ENCODE results near the gene PLEKHO2.

The PLEKHO2 gene

GRCh38 chr15:64909546-64909945 is 67.8 kb downstream of the PLEKHO2 start:
- no peak for DNase-seq (ENCODE audit: low read depth)
- no peak overlapping the region for H3K4me3 ChIP-seq (ENCODE audit: low read length)
- TF ChIP-seq, protein P1, sequence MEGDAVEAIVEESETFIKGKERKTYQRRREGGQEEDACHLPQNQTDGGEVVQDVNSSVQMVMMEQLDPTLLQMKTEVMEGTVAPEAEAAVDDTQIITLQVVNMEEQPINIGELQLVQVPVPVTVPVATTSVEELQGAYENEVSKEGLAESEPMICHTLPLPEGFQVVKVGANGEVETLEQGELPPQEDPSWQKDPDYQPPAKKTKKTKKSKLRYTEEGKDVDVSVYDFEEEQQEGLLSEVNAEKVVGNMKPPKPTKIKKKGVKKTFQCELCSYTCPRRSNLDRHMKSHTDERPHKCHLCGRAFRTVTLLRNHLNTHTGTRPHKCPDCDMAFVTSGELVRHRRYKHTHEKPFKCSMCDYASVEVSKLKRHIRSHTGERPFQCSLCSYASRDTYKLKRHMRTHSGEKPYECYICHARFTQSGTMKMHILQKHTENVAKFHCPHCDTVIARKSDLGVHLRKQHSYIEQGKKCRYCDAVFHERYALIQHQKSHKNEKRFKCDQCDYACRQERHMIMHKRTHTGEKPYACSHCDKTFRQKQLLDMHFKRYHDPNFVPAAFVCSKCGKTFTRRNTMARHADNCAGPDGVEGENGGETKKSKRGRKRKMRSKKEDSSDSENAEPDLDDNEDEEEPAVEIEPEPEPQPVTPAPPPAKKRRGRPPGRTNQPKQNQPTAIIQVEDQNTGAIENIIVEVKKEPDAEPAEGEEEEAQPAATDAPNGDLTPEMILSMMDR (conservative IDR thresholded peaks at IDR 0.05; ENCODE audit: low read length), result no peak

- H3K4me3 ChIP-seq (ENCODE audit: low read length), result peak within 1 kb of the TSS; percentile 65
- TF ChIP-seq, protein P1 (conservative IDR thresholded peaks at IDR 0.05; ENCODE audit: low read length), result no peak
- peak; percentile 30 for DNase-seq (ENCODE audit: low read depth)
These were observed 69.8 kb downstream of the PLEKHO2 start, which contains the start of gene ANKDD1A for GRCh38 chr15:64911311-64912186. Gene ANKDD1A (plus strand): TSS chr15:64911902. CDS start chr15:64911931, 29 bp downstream.

DNA sequence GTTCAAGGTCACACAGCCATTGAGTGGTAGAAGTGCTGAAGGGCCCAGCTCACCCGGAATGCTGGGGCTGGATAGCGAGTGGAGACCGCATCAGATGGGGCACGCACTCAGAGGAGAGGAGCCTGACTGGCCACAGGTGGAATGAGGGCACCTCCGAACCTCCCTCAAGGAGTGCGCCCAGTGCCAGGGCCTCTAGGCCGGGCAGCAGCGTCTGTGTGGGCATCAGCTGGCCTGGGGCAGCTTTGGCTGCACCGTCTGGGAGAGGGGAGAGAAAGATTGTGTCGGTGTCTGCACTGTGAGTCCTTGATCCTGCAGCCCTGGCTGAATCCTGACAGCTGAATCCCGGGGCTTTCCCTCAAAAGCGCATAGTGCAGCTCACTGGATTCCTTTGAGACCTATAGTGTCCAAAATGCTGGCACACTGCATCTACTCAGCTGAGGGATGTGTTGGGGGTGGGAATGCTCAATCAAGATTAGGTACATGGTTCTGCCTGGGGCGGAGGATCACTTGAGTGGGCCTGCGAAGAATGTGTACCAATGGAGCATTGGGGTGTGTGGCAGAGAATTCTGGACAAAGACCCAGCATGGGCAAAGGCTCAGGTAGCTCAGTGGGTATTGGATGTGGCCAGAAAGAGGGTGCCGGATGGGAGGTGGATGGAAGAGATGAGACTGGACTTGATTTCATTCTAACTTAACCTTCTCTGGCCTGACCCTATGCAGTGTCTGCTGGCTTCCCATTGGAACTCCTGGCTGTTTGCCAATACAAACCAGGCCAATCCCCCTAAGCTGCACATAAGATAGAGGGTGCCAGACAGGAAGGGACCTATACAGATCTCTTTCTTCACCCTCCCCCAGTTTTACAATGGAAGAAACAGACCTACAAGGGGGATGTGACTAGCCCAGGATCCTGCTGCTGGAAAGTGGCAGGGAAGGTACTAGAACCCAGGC is 70.9 kb downstream of the PLEKHO2 start:
- TF ChIP-seq, protein P1 (conservative IDR thresholded peaks at IDR 0.05; ENCODE audit: low read length), result no peak
- H3K4me3 ChIP-seq (ENCODE audit: low read length), result no peak overlapping the region
- no peak for DNase-seq (ENCODE audit: low read depth)

DNA sequence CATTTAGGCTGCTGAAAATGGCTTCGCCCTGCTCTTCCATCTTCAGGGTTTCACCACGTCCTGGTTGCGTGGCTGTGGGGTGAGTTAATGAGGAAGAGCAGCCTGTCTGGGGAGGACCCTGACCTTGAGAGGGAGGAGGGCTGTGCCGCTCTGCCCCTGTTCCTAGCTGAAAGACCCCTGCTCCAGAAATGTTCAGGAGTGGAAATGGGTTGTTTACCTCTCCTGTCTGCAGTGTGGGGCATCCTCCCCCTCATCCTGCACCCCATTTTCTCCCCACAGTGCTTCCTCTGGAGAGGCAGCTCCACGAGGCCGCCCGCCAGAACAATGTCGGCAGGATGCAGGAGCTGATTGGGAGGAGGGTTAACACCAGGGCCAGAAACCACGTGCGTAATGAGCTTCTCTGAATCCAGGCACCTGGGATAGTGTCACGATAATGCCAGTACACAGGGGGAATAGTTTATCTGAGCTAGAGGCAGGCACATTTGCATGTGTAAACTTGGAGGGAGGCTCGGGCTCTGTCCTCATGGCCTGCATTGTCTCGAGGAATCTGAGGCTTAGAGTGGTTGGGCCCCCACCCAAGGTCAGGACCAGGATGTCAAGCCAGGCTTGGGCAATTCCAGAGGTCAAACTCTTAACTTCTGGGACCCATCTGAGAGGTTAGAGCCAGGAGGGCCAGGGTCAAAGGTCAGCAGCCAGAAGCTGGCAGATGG is 74.0 kb downstream of the PLEKHO2 start:
- TF ChIP-seq, protein P1 (conservative IDR thresholded peaks at IDR 0.05; ENCODE audit: low read length), result no peak
- no peak overlapping the region for H3K4me3 ChIP-seq (ENCODE audit: low read length)
- DNase-seq (ENCODE audit: low read depth), result no peak

DNA sequence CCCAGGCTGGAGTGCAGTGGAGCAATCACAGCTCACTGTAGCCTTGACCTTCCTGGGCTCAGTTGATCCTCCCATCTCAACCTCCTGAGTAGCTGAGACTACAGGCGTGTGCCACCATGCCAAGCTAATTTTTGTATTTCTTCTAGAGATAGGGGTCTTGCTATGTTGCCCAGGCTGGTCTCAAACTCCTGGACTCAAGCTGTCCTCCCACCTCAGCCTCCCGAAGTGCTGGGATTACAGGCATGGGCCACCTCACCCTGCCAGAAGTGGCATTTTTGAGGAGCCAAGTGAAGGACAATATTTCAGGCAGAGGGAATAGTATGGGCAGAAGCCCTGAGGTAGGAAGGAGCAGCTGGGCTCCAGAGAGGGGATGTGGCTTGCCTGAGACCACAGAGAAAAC is 74.7 kb downstream of the PLEKHO2 start:
- no peak for DNase-seq (ENCODE audit: low read depth)
- no peak overlapping the region for H3K4me3 ChIP-seq (ENCODE audit: low read length)
- TF ChIP-seq, protein P1 (conservative IDR thresholded peaks at IDR 0.05; ENCODE audit: low read length), result no peak

DNA sequence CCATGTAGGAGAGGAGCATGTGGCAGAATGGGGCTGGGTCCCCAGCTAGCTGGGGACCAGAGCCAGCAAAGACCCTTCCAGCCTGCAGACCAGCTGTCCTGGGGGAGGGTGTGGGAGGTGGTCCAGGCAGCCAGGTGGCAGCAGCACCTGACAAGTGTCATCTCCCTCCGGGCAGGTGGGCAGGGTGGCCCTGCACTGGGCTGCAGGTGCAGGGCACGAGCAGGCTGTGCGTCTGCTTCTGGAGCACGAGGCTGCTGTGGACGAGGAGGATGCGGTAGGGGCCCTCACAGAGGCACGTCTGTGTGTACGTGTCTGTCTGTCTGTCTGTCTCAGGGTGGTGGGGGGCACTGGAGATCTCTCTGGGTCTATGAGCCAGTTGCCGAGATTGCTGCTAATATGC is 75.5 kb downstream of the PLEKHO2 start:
- no peak overlapping the region for H3K4me3 ChIP-seq (ENCODE audit: low read length)
- TF ChIP-seq, protein P1 (conservative IDR thresholded peaks at IDR 0.05; ENCODE audit: low read length), result no peak
- no peak for DNase-seq (ENCODE audit: low read depth)
